GM23248 (cell line): ENCODE data around the gene MORN1. TPM values are rescaled to one million over a fixed set of nuclear protein-coding genes. Genes with fewer than 3 reads are reported as not detected.

Experiments used
- DNase-seq: peaks from one replicate; pipeline ENCODE4 v3.0.0-alpha.2; 2015
- H2AFZ ChIP-seq: fragments of 200-600 bp; sonication (generic); 2 replicates; pipeline ENCODE4 v1.6.1; 2016; ENCODE audit warnings: antibody characterized with exemption
- H3F3A ChIP-seq: fragments of 200-600 bp; sonication (generic); 2 replicates; pipeline ENCODE4 v1.6.1; 2016; ENCODE audit warnings: mild to moderate bottlenecking, antibody characterized with exemption, mixed run types; ENCODE audit not compliant: insufficient read depth
- H3K27ac ChIP-seq: fragments of 200-600 bp; sonication (generic); 2 replicates; pipeline ENCODE4 v1.5.1; 2016; ENCODE audit warnings: mild to moderate bottlenecking
- H3K27me3 ChIP-seq: fragments of 200-600 bp; sonication (generic); replicated peaks from 2 replicates; pipeline ENCODE4 v1.6.1; 2016; ENCODE audit warnings: mild to moderate bottlenecking; ENCODE audit not compliant: insufficient read depth
- H3K36me3 ChIP-seq: fragments of 200-600 bp; sonication (generic); 2 replicates; pipeline ENCODE4 v1.6.1; 2016; ENCODE audit warnings: low read depth, mild to moderate bottlenecking
- H3K4me1 ChIP-seq: fragments of 200-600 bp; sonication (generic); 2 replicates; pipeline ENCODE4 v1.6.1; 2016; ENCODE audit warnings: mild to moderate bottlenecking; ENCODE audit not compliant: insufficient read depth
- H3K4me2 ChIP-seq: fragments of 200-600 bp; sonication (generic); one replicate; pipeline ENCODE4 v1.6.1; 2016; ENCODE audit warnings: mild to moderate bottlenecking; ENCODE audit not compliant: unreplicated experiment
- H3K4me3 ChIP-seq: fragments of 200-600 bp; sonication (generic); 2 replicates; pipeline ENCODE4 v1.5.1; 2016; ENCODE audit warnings: mild to moderate bottlenecking
- H3K79me2 ChIP-seq: fragments of 200-600 bp; sonication (generic); 2 replicates; pipeline ENCODE4 v1.6.1; 2016; ENCODE audit warnings: mild to moderate bottlenecking; ENCODE audit not compliant: insufficient read depth
- H3K9ac ChIP-seq: fragments of 200-600 bp; sonication (generic); 2 replicates; pipeline ENCODE4 v1.6.1; 2016; ENCODE audit warnings: mild to moderate bottlenecking
- H3K9me2 ChIP-seq: fragments of 200-600 bp; sonication (generic); 2 replicates; pipeline ENCODE4 v1.6.1; 2016; ENCODE audit warnings: mixed run types, mild to moderate bottlenecking, moderate library complexity; ENCODE audit not compliant: insufficient read depth
- H3K9me3 ChIP-seq: fragments of 200-600 bp; sonication (generic); one replicate; pipeline ENCODE4 v1.6.1; 2017; ENCODE audit warnings: low read depth
- H4K20me1 ChIP-seq: fragments of 200-600 bp; sonication (generic); 2 replicates; pipeline ENCODE4 v1.6.0; 2016; ENCODE audit not compliant: insufficient read depth
- EZH2 ChIP-seq: fragments of 200-600 bp; sonication (generic); IDR thresholded peaks from 2 replicates; pipeline ENCODE4 v1.6.1; 2018; ENCODE audit warnings: antibody characterized with exemption, mild to moderate bottlenecking; ENCODE audit not compliant: insufficient read depth, poor library complexity, severe bottlenecking
- EZH2phosphoT487 ChIP-seq: fragments of 200-600 bp; sonication (generic); IDR thresholded peaks from 2 replicates; pipeline ENCODE4 v1.6.1; 2018; ENCODE audit warnings: antibody characterized with exemption, moderate library complexity, mild to moderate bottlenecking, low read depth; ENCODE audit not compliant: insufficient read depth
- WGBS, 2 experiments: methylation state at CpG; one replicate each; pipeline ENCODE4 v1.1.6; 2015 to 2017; ENCODE audit warnings: low lambda C conversion rate in 2 of 2, low coverage in 1 of 2; ENCODE audit errors: missing lambda C conversion rate in 2 of 2; 5-methylcytosine and 5-hydroxymethylcytosine counted together
- in situ Hi-C: fragments of 300-500 bp; cut with MboI; formaldehyde crosslinking; loops from 2 replicates; pipeline ENCODE4 v1.15.0; 2020
- polyA plus RNA-seq: library from polyadenylated mRNA; unstranded; fragments of >200 nt; fragmentation: Nextera tagmentation; extraction: Ambion mirVana; gene quantifications from 2 replicates; pipeline ENCODE4 v1.2.1, GENCODE V29; 2016
- total RNA-seq: library from RNA; depleted of rRNA; stranded (reverse); fragments of >200 nt; shearing (Covaris generic); gene quantifications from 2 replicates; pipeline ENCODE4 v1.2.3, GENCODE V29; 2014

The MORN1 gene
- total and polyA plus RNA-seq, 2 experiments from 2014 or later, result 7.2 to 8.8 TPM

- WGBS, 2 experiments, result 86 to 89% methylated on average over 21 of the region's 21 CpGs
- Histone ChIP-seq H3F3A (no peaks in the 10 kb centered on the region), H3K9ac (no peak overlapping the region), H3K4me3 (no peak overlapping the region), H3K9me2 (no peaks in the 10 kb centered on the region), H3K4me2 (no peak overlapping the region), H3K4me1 (no peaks in the 10 kb centered on the region), H4K20me1 (no peaks in the 10 kb centered on the region), H3K9me3 (no peaks in the 10 kb centered on the region), H3K79me2 (no peaks in the 10 kb centered on the region), H3K36me3 (no peaks in the 10 kb centered on the region), H3K27me3 (no peaks in the 10 kb centered on the region), H3K27ac (no peak overlapping the region), H2AFZ (no peak overlapping the region)
- no peak for DNase-seq
- in situ Hi-C loops, result no loop called here
- TF ChIP-seq EZH2, result no peak
- TF ChIP-seq EZH2phosphoT487, result no peak
Observed at GRCh38 chr1:2352897-2353550, 38.3 kb downstream of the MORN1 start.

GRCh38 chr1:2352341-2352896 is 38.9 kb downstream of the MORN1 start:
- Histone ChIP-seq H3K4me2 (no peak overlapping the region), H3F3A (no peaks in the 10 kb centered on the region), H3K36me3 (no peaks in the 10 kb centered on the region), H3K4me1 (no peaks in the 10 kb centered on the region), H3K9me3 (no peaks in the 10 kb centered on the region), H3K27ac (no peak overlapping the region), H4K20me1 (no peaks in the 10 kb centered on the region), H3K9ac (no peak overlapping the region), H3K27me3 (no peaks in the 10 kb centered on the region), H2AFZ (no peak overlapping the region), H3K79me2 (no peaks in the 10 kb centered on the region), H3K9me2 (no peaks in the 10 kb centered on the region), H3K4me3 (no peak overlapping the region)
- no peak for DNase-seq
- no peak for TF ChIP-seq EZH2phosphoT487
- TF ChIP-seq EZH2, result no peak
- in situ Hi-C loops, result no loop called here
- 95 to 96% methylated on average over 11 of the region's 11 CpGs for WGBS, 2 experiments

- Histone ChIP-seq H3K27me3 (no peaks in the 10 kb centered on the region), H3K9me2 (no peaks in the 10 kb centered on the region), H3K4me3 (no peak overlapping the region), H3F3A (no peaks in the 10 kb centered on the region), H3K36me3 (no peaks in the 10 kb centered on the region), H4K20me1 (no peaks in the 10 kb centered on the region), H3K27ac (no peak overlapping the region), H3K79me2 (no peaks in the 10 kb centered on the region), H3K4me2 (no peak overlapping the region), H2AFZ (no peak overlapping the region), H3K4me1 (no peaks in the 10 kb centered on the region), H3K9me3 (no peaks in the 10 kb centered on the region), H3K9ac (no peak overlapping the region)
- 84 to 85% methylated on average over 8 of the region's 8 CpGs for WGBS, 2 experiments
- in situ Hi-C loops, result no loop called here
- no peak for DNase-seq
- TF ChIP-seq EZH2 (no peak), EZH2phosphoT487 (no peak)
Observed at GRCh38 chr1:2351723-2352122, 39.6 kb downstream of the MORN1 start.

- Histone ChIP-seq H3K4me1 (no peaks in the 10 kb centered on the region), H3K4me2 (no peak overlapping the region), H3K9me3 (no peaks in the 10 kb centered on the region), H3K36me3 (no peaks in the 10 kb centered on the region), H3K9me2 (no peaks in the 10 kb centered on the region), H2AFZ (no peak overlapping the region), H3K27ac (no peak overlapping the region), H4K20me1 (no peaks in the 10 kb centered on the region), H3K4me3 (no peak overlapping the region), H3K79me2 (no peaks in the 10 kb centered on the region), H3F3A (no peaks in the 10 kb centered on the region), H3K27me3 (no peaks in the 10 kb centered on the region), H3K9ac (no peak overlapping the region)
- in situ Hi-C loops, result no loop called here
- TF ChIP-seq EZH2phosphoT487 (no peak), EZH2 (no peak)
- DNase-seq, result no peak
- WGBS, 2 experiments, result 75 to 79% methylated on average over 28 to 29 of the region's 31 CpGs
Observed at GRCh38 chr1:2350911-2351655, 40.3 kb downstream of the MORN1 start.
